GM23338 (cell line): ENCODE results near the gene LXN. TPM values are rescaled to one million over a fixed set of nuclear protein-coding genes. Genes with fewer than 3 reads are reported as not detected.

Experiments
- ATAC-seq: fragments of 200-7000 bp; cut with Tn5 transposase; 3 replicates; pipeline ENCODE4 v1.9.1; 2020
- DNase-seq: peaks from one replicate; pipeline ENCODE4 v3.0.0-alpha.2; 2015; ENCODE audit warnings: low spot score
- H2AFZ ChIP-seq: fragments of 200-600 bp; sonication (generic); 2 replicates; pipeline ENCODE4 v1.8.0; 2016; ENCODE audit warnings: antibody characterized with exemption, mild to moderate bottlenecking, moderate library complexity
- H3F3A ChIP-seq: fragments of 200-600 bp; sonication (generic); replicated peaks from 2 replicates; pipeline ENCODE4 v1.8.0; 2017; ENCODE audit warnings: antibody characterized with exemption, mixed run types, low read depth
- H3K27ac ChIP-seq: fragments of 200-600 bp; sonication (generic); 2 replicates; pipeline ENCODE4 v1.6.1; 2016; ENCODE audit warnings: low read depth
- H3K27me3 ChIP-seq: fragments of 200-600 bp; sonication (generic); 2 replicates; pipeline ENCODE4 v1.8.0; 2016; ENCODE audit warnings: mild to moderate bottlenecking, mixed run types, moderate library complexity; ENCODE audit not compliant: insufficient read depth
- H3K36me3 ChIP-seq: fragments of 200-600 bp; sonication (generic); 2 replicates; pipeline ENCODE4 v1.8.0; 2016; ENCODE audit warnings: mild to moderate bottlenecking; ENCODE audit not compliant: insufficient read depth
- H3K4me1 ChIP-seq: fragments of 200-600 bp; sonication (generic); 2 replicates; pipeline ENCODE4 v1.8.0; 2016; ENCODE audit warnings: mild to moderate bottlenecking, moderate library complexity; ENCODE audit not compliant: insufficient read depth
- H3K4me2 ChIP-seq: fragments of 200-600 bp; sonication (generic); 2 replicates; pipeline ENCODE4 v1.7.1; 2017; ENCODE audit warnings: mixed run types
- H3K4me3 ChIP-seq: fragments of 200-600 bp; sonication (generic); 2 replicates; pipeline ENCODE4 v1.6.1; 2016; ENCODE audit warnings: mixed run types
- H3K79me2 ChIP-seq: fragments of 200-600 bp; sonication (generic); replicated peaks from 2 replicates; pipeline ENCODE4 v1.8.0; 2017; ENCODE audit warnings: mild to moderate bottlenecking; ENCODE audit not compliant: insufficient read depth
- H3K9me2 ChIP-seq: fragments of 200-600 bp; sonication (generic); 2 replicates; pipeline ENCODE4 v1.8.0; 2017; ENCODE audit not compliant: insufficient read depth
- H4K20me1 ChIP-seq: fragments of 200-600 bp; sonication (generic); replicated peaks from 2 replicates; pipeline ENCODE4 v1.8.0; 2017; ENCODE audit warnings: mild to moderate bottlenecking; ENCODE audit not compliant: insufficient read depth
- H3K27ac Mint-ChIP-seq: 2 replicates; pipeline ENCODE4 v1.8.0; 2020; ENCODE audit warnings: inconsistent platforms, mild to moderate bottlenecking, moderate library complexity, mixed read lengths
- H3K27me3 Mint-ChIP-seq: 3 replicates; pipeline ENCODE4 v1.8.0; 2022; ENCODE audit warnings: low read depth, mild to moderate bottlenecking, moderate library complexity, mixed read lengths, inconsistent platforms; ENCODE audit not compliant: insufficient read depth, poor library complexity
- H3K36me3 Mint-ChIP-seq: 3 replicates; pipeline ENCODE4 v1.8.0; 2021; ENCODE audit warnings: low read depth, mild to moderate bottlenecking, inconsistent platforms, moderate library complexity, mixed read lengths
- H3K4me1 Mint-ChIP-seq: 3 replicates; pipeline ENCODE4 v1.8.0; 2020; ENCODE audit warnings: mild to moderate bottlenecking, inconsistent platforms, mixed read lengths
- H3K4me3 Mint-ChIP-seq: 3 replicates; pipeline ENCODE4 v1.8.0; 2021; ENCODE audit warnings: moderate library complexity, mild to moderate bottlenecking, inconsistent platforms, mixed read lengths
- H3K9me3 Mint-ChIP-seq: 3 replicates; pipeline ENCODE4 v1.8.0; 2020; ENCODE audit warnings: moderate library complexity, mild to moderate bottlenecking, inconsistent platforms, mixed read lengths
- CREB1 ChIP-seq: fragments of 250-450 bp; sonication (Bioruptor Pico); IDR thresholded peaks from 2 replicates; pipeline ENCODE4 v1.5.0; 2020; ENCODE audit warnings: low read depth, mild to moderate bottlenecking, moderate library complexity
- CTCF ChIP-seq, 2 experiments: fragments of 200-600 bp in 1 of 2; sonication (generic) in 1 of 2; conservative IDR thresholded peaks; 2 replicates each; pipeline versions ENCODE4 v1.5.1 to v1.6.1; 2016 to 2017; ENCODE audit warnings: antibody characterized with exemption in 2 of 2, low read depth in 2 of 2, mild to moderate bottlenecking in 2 of 2, moderate library complexity in 1 of 2
- NANOG ChIP-seq: IDR thresholded peaks from 2 replicates; pipeline ENCODE4 v1.6.1; 2016; ENCODE audit warnings: antibody characterized with exemption, borderline replicate concordance
- POLR2AphosphoS5 ChIP-seq: IDR thresholded peaks from 2 replicates; pipeline ENCODE4 v1.6.1; 2016; ENCODE audit warnings: antibody characterized with exemption, low read depth
- STAT1 ChIP-seq: IDR thresholded peaks from one replicate; pipeline ENCODE4 v1.6.1; 2016; ENCODE audit warnings: antibody characterized with exemption; ENCODE audit not compliant: unreplicated experiment
- ZNF114 ChIP-seq: fragments of 250-450 bp; sonication (Bioruptor Pico); IDR thresholded peaks from 2 replicates; pipeline ENCODE4 v1.5.0; 2020; ENCODE audit warnings: mild to moderate bottlenecking, moderate library complexity
- ZNF331 ChIP-seq: fragments of 250-450 bp; sonication (Bioruptor Pico); IDR thresholded peaks from 2 replicates; pipeline ENCODE4 v1.5.0; 2020; ENCODE audit warnings: low read depth, mild to moderate bottlenecking, moderate library complexity
- ZNF462 ChIP-seq: fragments of 250-450 bp; sonication (Bioruptor Pico); IDR thresholded peaks from 2 replicates; pipeline ENCODE4 v1.5.0; 2020; ENCODE audit warnings: mild to moderate bottlenecking, moderate library complexity
- polyA plus RNA-seq: library from polyadenylated mRNA; unstranded; fragments of >200 nt; fragmentation: Nextera tagmentation; extraction: Ambion mirVana; gene quantifications from 2 replicates; pipeline ENCODE4 v1.2.1, GENCODE V29; 2016
- total RNA-seq: library from RNA; depleted of rRNA; stranded (reverse); fragments of >200 nt; shearing (Covaris generic); gene quantifications from 2 replicates; pipeline ENCODE4 v1.2.3, GENCODE V29; 2014

Gene LXN
- total and polyA plus RNA-seq, 2 experiments from 2014 or later = 5.6 to 10.0 TPM

GRCh38 chr3:158678687-158679086 is 6.2 kb upstream of the LXN start (continued):
- no peak for TF ChIP-seq ZNF462 (CRISPR knock-in tag)

DNA sequence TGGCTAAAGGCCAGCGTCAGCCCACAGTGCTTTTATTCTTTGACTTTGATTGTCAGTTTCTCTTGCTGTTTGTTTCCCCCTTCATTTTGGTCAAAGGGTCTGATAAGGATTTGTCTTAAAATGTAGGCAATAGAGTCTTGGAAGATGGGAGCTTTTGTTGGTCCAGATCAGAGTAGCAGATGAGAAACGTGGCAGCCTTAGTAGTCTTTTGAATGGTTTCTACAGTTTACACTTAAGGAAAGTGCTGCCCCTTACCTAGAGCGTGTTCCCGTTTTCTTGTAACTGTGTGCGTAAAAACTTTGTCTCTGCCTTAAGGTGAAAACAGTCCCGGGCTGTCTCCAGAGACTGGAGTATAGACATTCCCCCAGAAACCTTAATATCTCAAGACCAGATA is 630 bp downstream of the LXN start:
- no peaks in the 10 kb centered on the region for H3K9me2 ChIP-seq
- H3K4me3 Mint-ChIP-seq = peak overlapping the region; percentile 74
- no peaks in the 10 kb centered on the region for H3K79me2 ChIP-seq
- H3K36me3 Mint-ChIP-seq = peaks cover 3% of the 10 kb centered on the region; the same call in 2 of the 3 replicates
- peak overlapping the region; percentile 87; the same call in 1 of the 2 replicates for H2AFZ ChIP-seq
- ATAC-seq (no peak; the same call in 2 of the 3 replicates), DNase-seq (peak; percentile 21)
- peak overlapping the region; percentile 51 for H3K27ac Mint-ChIP-seq
- no peaks in the 10 kb centered on the region; the same call in 1 of the 2 replicates for H4K20me1 ChIP-seq
- H3K4me1 Mint-ChIP-seq = peaks cover 12% of the 10 kb centered on the region; the same call in 2 of the 3 replicates
- H3K27me3 ChIP-seq = no peaks in the 10 kb centered on the region
- H3F3A ChIP-seq = no peaks in the 10 kb centered on the region
- no peaks in the 10 kb centered on the region; the same call in 1 of the 2 replicates for H3K36me3 ChIP-seq
- H3K4me2 ChIP-seq = peak overlapping the region; percentile 83
- H3K9me3 Mint-ChIP-seq = no peaks in the 10 kb centered on the region
- peaks cover 11% of the 10 kb centered on the region for H3K4me1 ChIP-seq
- H3K27ac ChIP-seq = peak overlapping the region; percentile 88
- peak overlapping the region; percentile 77 for H3K4me3 ChIP-seq
- H3K27me3 Mint-ChIP-seq = peaks cover 4% of the 10 kb centered on the region
- TF ChIP-seq POLR2AphosphoS5 (no peak), ZNF331 (no peak), CREB1 (CRISPR knock-in tag) (no peak), ZNF462 (CRISPR knock-in tag) (no peak), ZNF114 (CRISPR knock-in tag) (no peak), STAT1 (no peak), NANOG (no peak), CTCF (conservative IDR thresholded peaks at IDR 0.05; ENCODE audit: low read depth in 2 of 2) (no peak)
